ENCODE results near the gene GPHA2.

The GPHA2 gene

GRCh38 chr11:64887757-64888405, 47.8 kb downstream of the GPHA2 start:
- DNase-seq (ENCODE audit: low spot score) = no peak
- H3K27ac ChIP-seq = peak overlapping the region in 1 of 2 donors; percentile 25
- TF ChIP-seq CTCF (IDR thresholded peaks at IDR 0.05) = peak; percentile 98
- peak overlapping the region; percentile 61 for H3K4me3 ChIP-seq

GRCh38 chr11:64887234-64887756, 48.4 kb downstream of the GPHA2 start:
- no peak for DNase-seq (ENCODE audit: low spot score)
- peak overlapping the region in 1 of 2 donors; percentile 25 for H3K27ac ChIP-seq
- H3K4me3 ChIP-seq = peak overlapping the region; percentile 61
- no peak for TF ChIP-seq CTCF (IDR thresholded peaks at IDR 0.05)

GRCh38 chr11:64885367-64886286, 50.1 kb downstream of the GPHA2 start:
- no peak for TF ChIP-seq CTCF (IDR thresholded peaks at IDR 0.05)
- H3K4me3 ChIP-seq = no peak overlapping the region
- H3K27ac ChIP-seq = peak overlapping the region in 1 of 2 donors; percentile 87
- DNase-seq (ENCODE audit: low spot score) = no peak
